ENCODE results near the gene CHPF2.

The CHPF2 gene

GRCh38 chr7:151198945-151199848 is 33.1 kb upstream of the CHPF2 start:
- Histone ChIP-seq H3K36me3 (ENCODE audit: control insufficient read depth in 2 of 2, insufficient read depth in 1 of 2, low read length in 2 of 2) (no peaks in the 10 kb centered on the region), H3K4me3 (ENCODE audit: low read depth, low read length) (no peak overlapping the region), H3K9me3 (ENCODE audit: control insufficient read depth, insufficient read depth, low read depth, low read length) (no peaks in the 10 kb centered on the region), H3K4me1 (ENCODE audit: control insufficient read depth, insufficient read depth, low read length) (no peaks in the 10 kb centered on the region), H3K27ac (ENCODE audit: extremely low read depth, low read depth, low read length) (no peak overlapping the region)
- ChIA-PET POLR2A (no interaction called here), CTCF (no interaction called here)
- peak; percentile 17; the same call in 1 of the 2 replicates for TF ChIP-seq ZFHX2 (tag by site-specific recombination; conservative IDR thresholded peaks at IDR 0.05)
- TF ChIP-seq ZNF654 (tag by site-specific recombination; IDR thresholded peaks at IDR 0.05; ENCODE audit: low read depth) = no peak
- no peak for TF ChIP-seq ZSCAN16 (tag by site-specific recombination; IDR thresholded peaks at IDR 0.05)
- peak; percentile 31; the same call in 1 of the 2 replicates for TF ChIP-seq GLIS2 (tag by site-specific recombination; IDR thresholded peaks at IDR 0.05)

GRCh38 chr7:151201344-151201743 is 30.9 kb upstream of the CHPF2 start:
- Histone ChIP-seq H3K4me3 (ENCODE audit: low read depth, low read length) (no peak overlapping the region), H3K4me1 (ENCODE audit: control insufficient read depth, insufficient read depth, low read length) (no peaks in the 10 kb centered on the region), H3K27ac (ENCODE audit: extremely low read depth, low read depth, low read length) (no peak overlapping the region), H3K9me3 (ENCODE audit: control insufficient read depth, insufficient read depth, low read depth, low read length) (no peaks in the 10 kb centered on the region), H3K36me3 (ENCODE audit: control insufficient read depth in 2 of 2, insufficient read depth in 1 of 2, low read length in 2 of 2) (no peaks in the 10 kb centered on the region)
- TF ChIP-seq ZNF837 (tag by site-specific recombination; IDR thresholded peaks at IDR 0.05) (no peak), SALL2 (tag by site-specific recombination; IDR thresholded peaks at IDR 0.05; ENCODE audit: borderline replicate concordance) (no peak), GLI2 (tag by site-specific recombination; IDR thresholded peaks at IDR 0.05; ENCODE audit: borderline replicate concordance, low read depth) (no peak), ZNF302 (tag by site-specific recombination; IDR thresholded peaks at IDR 0.05; ENCODE audit: low read depth) (no peak), ZNF184 (tag by site-specific recombination; IDR thresholded peaks at IDR 0.05) (no peak), ZNF521 (tag by site-specific recombination; IDR thresholded peaks at IDR 0.05) (no peak), ZBTB21 (tag by site-specific recombination; IDR thresholded peaks at IDR 0.05) (no peak), ZFHX2 (tag by site-specific recombination; conservative IDR thresholded peaks at IDR 0.05) (no peak), ZNF155 (tag by site-specific recombination; IDR thresholded peaks at IDR 0.05) (no peak), ZNF530 (tag by site-specific recombination; IDR thresholded peaks at IDR 0.05; ENCODE audit: low read depth) (no peak), ZSCAN5A (tag by site-specific recombination; IDR thresholded peaks at IDR 0.05) (no peak), KLF17 (tag by site-specific recombination; IDR thresholded peaks at IDR 0.05) (no peak), ZNF223 (tag by site-specific recombination; IDR thresholded peaks at IDR 0.05) (no peak), ELK4 (IDR thresholded peaks at IDR 0.05; ENCODE audit: borderline replicate concordance, low read depth, low read length) (no peak), ZNF791 (tag by site-specific recombination; IDR thresholded peaks at IDR 0.05) (no peak), ZNF311 (tag by site-specific recombination; IDR thresholded peaks at IDR 0.05; ENCODE audit: borderline replicate concordance) (no peak), ZSCAN23 (tag by site-specific recombination; IDR thresholded peaks at IDR 0.05) (no peak), TSHZ1 (tag by site-specific recombination; IDR thresholded peaks at IDR 0.05; ENCODE audit: borderline replicate concordance) (no peak)
- CTCF ChIA-PET = no interaction called here
- POLR2A ChIA-PET = no interaction called here
